ENCODE measurements around the gene CPSF6.
"Not testable (repeated sequence)": the region's sequence is repeated elsewhere in the genome, so short reads cannot be mapped to it uniquely, and the experiment has no call there.

CPSF6 gene

GRCh38 chr12:69278814-69279782 is 39.7 kb downstream of the CPSF6 start:
- Mint-ChIP-seq H3K27ac (no peak overlapping the region), H3K4me1 (peaks cover 26% of the 10 kb centered on the region), H3K9me3 (no peaks in the 10 kb centered on the region), H3K4me3 (no peak overlapping the region), H3K27me3 (peaks cover 8% of the 10 kb centered on the region), H3K36me3 (no peaks in the 10 kb centered on the region)
- no peak for ATAC-seq

- Mint-ChIP-seq H3K9me3 (no peaks in the 10 kb centered on the region), H3K4me3 (no peak overlapping the region), H3K27me3 (peaks cover 33% of the 10 kb centered on the region), H3K36me3 (no peaks in the 10 kb centered on the region), H3K27ac (no peak overlapping the region), H3K4me1 (peaks cover 10% of the 10 kb centered on the region)
- no peak for ATAC-seq
Measured at GRCh38 chr12:69284131-69284530, 44.8 kb downstream of the CPSF6 start.

DNA sequence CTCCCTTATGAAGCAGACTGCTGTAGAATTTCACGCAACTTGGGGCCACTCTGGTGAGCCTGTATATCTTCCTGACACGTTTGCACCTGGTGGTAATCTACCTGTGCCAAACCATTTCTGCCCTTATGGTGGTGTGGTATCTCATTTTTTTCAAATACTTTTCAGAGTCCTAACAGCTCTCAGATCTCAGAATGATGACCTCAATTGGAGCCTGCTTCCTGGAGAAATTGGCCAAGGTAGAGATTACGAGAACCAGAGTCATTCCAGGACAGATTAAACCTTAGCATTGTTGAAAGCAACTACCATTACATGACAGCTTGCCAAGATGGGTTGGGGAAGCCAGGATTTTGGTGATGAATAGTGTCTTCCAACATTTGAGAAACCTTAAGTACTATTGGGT is 48.2 kb downstream of the CPSF6 start:
- no peaks in the 10 kb centered on the region for H3K9me3 Mint-ChIP-seq
- no peak for ATAC-seq
- no peak overlapping the region for H3K4me3 Mint-ChIP-seq
- H3K4me1 Mint-ChIP-seq, result peaks cover 16% of the 10 kb centered on the region
- H3K36me3 Mint-ChIP-seq, result no peaks in the 10 kb centered on the region
- H3K27me3 Mint-ChIP-seq, result peaks cover 67% of the 10 kb centered on the region
- H3K27ac Mint-ChIP-seq, result no peak overlapping the region

DNA sequence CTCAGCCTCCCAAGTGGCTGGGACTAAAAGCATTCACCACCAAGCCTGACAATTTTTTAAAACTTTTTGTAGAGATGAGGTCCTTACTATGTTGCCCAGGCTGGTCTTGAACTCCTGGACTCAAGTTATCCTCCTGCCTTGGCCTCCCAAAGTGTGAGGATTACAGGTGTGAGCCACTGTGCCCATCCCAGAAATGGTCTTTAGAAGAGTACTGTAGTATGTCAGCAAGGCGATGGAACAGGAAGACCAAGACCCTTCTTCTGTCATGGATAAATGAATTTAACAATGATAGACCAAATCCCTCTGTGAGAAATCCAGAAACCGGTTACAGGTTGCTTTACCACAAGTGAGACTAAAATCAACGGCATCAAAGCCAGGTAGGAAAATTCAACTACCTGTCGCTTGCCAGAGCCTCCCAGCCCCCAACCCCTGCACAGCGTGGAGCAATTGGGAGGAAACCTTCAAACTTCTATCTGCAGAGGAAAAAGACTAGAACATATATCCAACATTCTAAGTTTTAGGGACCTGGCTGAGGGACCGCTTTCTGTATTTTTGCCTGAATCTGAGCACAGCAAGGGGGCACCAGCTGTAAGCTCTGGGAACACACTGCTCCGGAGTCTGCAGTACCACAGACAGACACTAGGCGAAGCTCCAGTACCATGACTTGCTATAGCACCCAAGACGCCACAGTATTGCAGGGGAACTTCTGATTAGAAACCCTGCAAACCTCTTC is 51.3 kb downstream of the CPSF6 start:
- no peak overlapping the region for H3K4me3 Mint-ChIP-seq

GRCh38 chr12:69291278-69291593 is 51.9 kb downstream of the CPSF6 start:
- Mint-ChIP-seq H3K36me3 (no peaks in the 10 kb centered on the region), H3K27me3 (peaks cover 71% of the 10 kb centered on the region), H3K4me3 (no peak overlapping the region), H3K4me1 (peaks cover 6% of the 10 kb centered on the region), H3K27ac (no peak overlapping the region), H3K9me3 (no peaks in the 10 kb centered on the region)
- ATAC-seq, result no peak

More for the DNA sequence above, 51.3 kb downstream of the CPSF6 start:
- Mint-ChIP-seq H3K4me1 (peaks cover 6% of the 10 kb centered on the region), H3K36me3 (no peaks in the 10 kb centered on the region), H3K9me3 (no peaks in the 10 kb centered on the region), H3K27me3 (peaks cover 71% of the 10 kb centered on the region), H3K27ac (no peak overlapping the region)
- peak; percentile 89 for ATAC-seq

DNA sequence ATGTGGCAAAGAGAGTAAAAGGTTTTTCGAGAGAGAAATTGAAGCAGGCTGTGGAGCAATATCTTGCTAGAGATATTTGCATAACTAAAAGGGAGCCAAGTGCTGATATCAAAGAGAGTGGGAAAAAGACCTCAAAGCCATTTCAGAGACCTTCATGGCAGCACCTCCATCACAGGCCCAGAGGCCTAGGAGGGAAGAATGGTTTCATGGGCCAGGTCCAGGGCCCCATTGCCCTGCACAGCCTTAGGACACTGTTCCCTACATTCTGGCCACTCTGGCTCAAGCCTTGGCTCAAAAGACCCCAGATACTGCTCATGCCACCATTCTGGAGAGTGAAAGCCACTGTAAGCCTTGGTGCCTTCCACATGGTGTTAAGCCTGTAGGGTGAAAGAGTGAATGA is 58.8 kb downstream of the CPSF6 start:
- H3K9me3 Mint-ChIP-seq, result peaks cover 5% of the 10 kb centered on the region
- H3K36me3 Mint-ChIP-seq, result peaks cover 6% of the 10 kb centered on the region
- H3K4me1 Mint-ChIP-seq, result no peaks in the 10 kb centered on the region
- ATAC-seq, result no peak
- H3K27ac Mint-ChIP-seq, result no peak overlapping the region
- H3K27me3 Mint-ChIP-seq, result peaks cover 17% of the 10 kb centered on the region
- H3K4me3 Mint-ChIP-seq, result no peak overlapping the region

GRCh38 chr12:69298947-69299346 is 59.6 kb downstream of the CPSF6 start:
- Mint-ChIP-seq H3K4me3 (no peak overlapping the region), H3K36me3 (peaks cover 6% of the 10 kb centered on the region), H3K27me3 (peaks cover 9% of the 10 kb centered on the region), H3K27ac (no peak overlapping the region), H3K4me1 (no peaks in the 10 kb centered on the region), H3K9me3 (peaks cover 5% of the 10 kb centered on the region)
- ATAC-seq, result no peak

- peaks cover 14% of the 10 kb centered on the region for H3K9me3 Mint-ChIP-seq
Measured at GRCh38 chr12:69304284-69304683, 64.9 kb downstream of the CPSF6 start.

GRCh38 chr12:69309461-69309860 is 70.1 kb downstream of the CPSF6 start:
- H3K9me3 Mint-ChIP-seq, result peaks cover 12% of the 10 kb centered on the region

More at GRCh38 chr12:69304284-69304683, 64.9 kb downstream of the CPSF6 start:
- Mint-ChIP-seq H3K4me1 (no peaks in the 10 kb centered on the region), H3K4me3 (no peak overlapping the region), H3K27ac (no peak overlapping the region), H3K27me3 (no peaks in the 10 kb centered on the region), H3K36me3 (peaks cover 10% of the 10 kb centered on the region)
- ATAC-seq, result no peak

DNA sequence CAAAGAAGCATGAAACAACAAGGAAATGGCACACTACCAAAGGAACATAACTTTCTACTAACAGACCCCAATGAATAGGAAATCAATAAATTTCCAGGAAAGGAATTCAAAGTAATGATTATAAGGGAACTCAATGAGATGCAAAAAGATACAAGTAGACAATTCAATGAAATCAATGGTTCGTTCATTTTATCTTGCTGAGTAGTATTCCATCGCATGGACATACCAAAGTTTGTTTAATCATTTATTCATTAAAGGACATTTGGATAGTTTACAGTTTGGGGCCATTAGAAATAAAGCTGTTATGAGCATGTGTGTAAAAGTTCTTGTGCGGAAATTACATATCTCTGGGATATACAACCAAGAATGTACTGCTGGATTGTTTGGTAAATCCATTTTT is 73.8 kb downstream of the CPSF6 start:
- H3K4me1 Mint-ChIP-seq, result no peaks in the 10 kb centered on the region

More at GRCh38 chr12:69309461-69309860, 70.1 kb downstream of the CPSF6 start:
- no peaks in the 10 kb centered on the region for H3K4me1 Mint-ChIP-seq
- H3K36me3 Mint-ChIP-seq, result peaks cover 9% of the 10 kb centered on the region
- H3K27me3 Mint-ChIP-seq, result no peaks in the 10 kb centered on the region
- no peak for ATAC-seq
- H3K4me3 Mint-ChIP-seq, result no peak overlapping the region
- no peak overlapping the region for H3K27ac Mint-ChIP-seq

DNA sequence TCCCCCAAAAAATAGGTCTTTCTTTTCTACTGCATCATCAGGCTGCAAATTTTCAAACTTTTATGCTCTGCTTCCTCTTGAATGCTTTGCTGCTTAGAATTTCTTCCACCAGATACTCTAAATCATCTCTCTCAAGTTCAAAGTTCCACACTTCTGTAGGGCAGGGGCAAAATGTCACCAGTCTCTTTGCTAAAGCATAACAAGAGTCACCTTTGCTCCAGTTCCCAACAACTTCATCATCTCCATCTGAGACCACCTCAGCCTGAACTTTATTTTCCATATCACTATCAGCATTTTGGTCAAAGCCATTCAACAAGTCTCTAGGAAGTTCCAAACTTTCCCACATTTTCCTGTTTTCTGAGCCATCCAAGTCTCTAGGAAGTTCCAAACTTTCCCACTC is 77.4 kb downstream of the CPSF6 start:
- not testable (repeated sequence) for H3K4me1 Mint-ChIP-seq, H3K4me3 Mint-ChIP-seq, H3K27ac Mint-ChIP-seq, H3K9me3 Mint-ChIP-seq, ATAC-seq
- peaks cover 11% of the 10 kb centered on the region for H3K27me3 Mint-ChIP-seq
- H3K36me3 Mint-ChIP-seq, result peaks cover 13% of the 10 kb centered on the region

More for the DNA sequence above, 73.8 kb downstream of the CPSF6 start:
- Mint-ChIP-seq H3K9me3 (peaks cover 6% of the 10 kb centered on the region), H3K36me3 (peaks cover 5% of the 10 kb centered on the region), H3K27ac (no peak overlapping the region), H3K4me3 (no peak overlapping the region), H3K27me3 (no peaks in the 10 kb centered on the region)
- no peak for ATAC-seq

- H3K4me3 Mint-ChIP-seq, result not testable (repeated sequence)
Measured at GRCh38 chr12:69317233-69317632, 77.9 kb downstream of the CPSF6 start.

GRCh38 chr12:69318225-69318624 is 78.9 kb downstream of the CPSF6 start:
- Mint-ChIP-seq H3K4me3 (no peak overlapping the region), H3K27ac (no peak overlapping the region), H3K36me3 (peaks cover 13% of the 10 kb centered on the region), H3K9me3 (peaks cover 9% of the 10 kb centered on the region), H3K4me1 (peaks cover 7% of the 10 kb centered on the region), H3K27me3 (peaks cover 21% of the 10 kb centered on the region)
- ATAC-seq, result no peak

More at GRCh38 chr12:69317233-69317632, 77.9 kb downstream of the CPSF6 start:
- H3K27ac Mint-ChIP-seq, H3K4me1 Mint-ChIP-seq, ATAC-seq, H3K9me3 Mint-ChIP-seq: not testable (repeated sequence)
- H3K36me3 Mint-ChIP-seq, result peaks cover 13% of the 10 kb centered on the region
- H3K27me3 Mint-ChIP-seq, result peaks cover 12% of the 10 kb centered on the region

GRCh38 chr12:69321351-69321750 is 82.0 kb downstream of the CPSF6 start:
- Mint-ChIP-seq H3K4me3 (no peak overlapping the region), H3K4me1 (peaks cover 22% of the 10 kb centered on the region), H3K27me3 (peaks cover 33% of the 10 kb centered on the region), H3K36me3 (peaks cover 13% of the 10 kb centered on the region), H3K9me3 (peaks cover 9% of the 10 kb centered on the region), H3K27ac (no peak overlapping the region)
- ATAC-seq, result no peak

Measured in stimulated activated memory B cell treated with anti-CD40 and anti-IgM and Interleukin-4, amounts not matched to agents 10 μg/mL and 1 μg/mL and 100 μg/mL, for 72 hours (primary cell).